PC-3 (cell line): ENCODE data around the gene DMD. TPM values are rescaled to one million over a fixed set of nuclear protein-coding genes. Genes with fewer than 3 reads are reported as not detected.

Experiments used
- ATAC-seq: fragments of 200-7000 bp; cut with Tn5 transposase; 2 replicates; pipeline ENCODE4 v1.9.1; 2020; ENCODE audit warnings: mild to moderate bottlenecking, moderate library complexity
- BruUV-seq: library from RNA; stranded (reverse); fragments of 400-500 nt; replicated peaks from 2 replicates; lab custom pipeline; 2021; lab: Mats Ljungman, UMichigan
- CTCF ChIA-PET: fragments of 300-600 bp; sonication (Branson Sonifier 250); formaldehyde crosslinking; loops from one replicate; lab custom pipeline; 2022; ENCODE audit warnings: antibody characterized with exemption; lab: Charles Lee
- POLR2A ChIA-PET: fragments of 300-600 bp; sonication (Branson Sonifier 250); formaldehyde crosslinking; loops from one replicate; lab custom pipeline; 2022; ENCODE audit warnings: antibody characterized with exemption; ENCODE audit not compliant: unreplicated experiment; lab: Charles Lee
- DNase-seq: peaks from one replicate; pipeline ENCODE4 v3.0.0-alpha.2; 2015
- H2AFZ ChIP-seq: fragments of 300-600 bp; sonication (generic); 2 replicates; pipeline ENCODE4 v1.6.0; 2016; ENCODE audit warnings: antibody characterized with exemption, low read length
- H3F3A ChIP-seq: fragments of 300-600 bp; sonication (generic); one replicate; pipeline ENCODE4 v1.6.0; 2017; ENCODE audit warnings: antibody characterized with exemption, low read length, control low read depth, mild to moderate bottlenecking; ENCODE audit not compliant: unreplicated experiment
- H3K27ac ChIP-seq: fragments of 300-600 bp; sonication (generic); 2 replicates; pipeline ENCODE4 v1.5.1; 2016; ENCODE audit warnings: mild to moderate bottlenecking, low read length
- H3K27me3 ChIP-seq: fragments of 300-600 bp; sonication (generic); 2 replicates; pipeline ENCODE4 v1.6.1; 2016; ENCODE audit warnings: low read length, mixed read lengths
- H3K36me3 ChIP-seq: fragments of 300-600 bp; sonication (generic); 2 replicates; pipeline ENCODE4 v1.6.1; 2016; ENCODE audit warnings: low read depth, mixed run types, low read length, mixed read lengths
- H3K4me1 ChIP-seq: fragments of 300-600 bp; sonication (generic); 2 replicates; pipeline ENCODE4 v1.5.1; 2016; ENCODE audit warnings: low read length; ENCODE audit not compliant: insufficient read depth
- H3K4me2 ChIP-seq: fragments of 300-600 bp; sonication (generic); 2 replicates; pipeline ENCODE4 v1.6.0; 2016; ENCODE audit warnings: low read length
- H3K4me3 ChIP-seq: fragments of 300-600 bp; sonication (generic); 2 replicates; pipeline ENCODE4 v1.5.1; 2016; ENCODE audit warnings: mild to moderate bottlenecking, low read length, mixed read lengths
- H3K79me2 ChIP-seq: fragments of 300-600 bp; sonication (generic); 2 replicates; pipeline ENCODE4 v1.6.1; 2017; ENCODE audit warnings: low read length, mixed read lengths
- H3K9ac ChIP-seq: fragments of 300-600 bp; sonication (generic); 2 replicates; pipeline ENCODE4 v1.6.0; 2016; ENCODE audit warnings: mild to moderate bottlenecking, low read length
- H3K9me2 ChIP-seq: fragments of 300-600 bp; sonication (generic); replicated peaks from 2 replicates; pipeline ENCODE4 v1.6.1; 2016; ENCODE audit warnings: mixed run types, low read length, mixed read lengths
- H3K9me3 ChIP-seq: fragments of 300-600 bp; sonication (generic); 2 replicates; pipeline ENCODE4 v1.6.1; 2016; ENCODE audit warnings: low read length, mixed read lengths
- H4K20me1 ChIP-seq: fragments of 300-600 bp; sonication (generic); 2 replicates; pipeline ENCODE4 v1.6.1; 2016; ENCODE audit warnings: low read length, mixed read lengths
- EZH2 ChIP-seq: fragments of 300-600 bp; sonication (generic); IDR thresholded peaks from one replicate; pipeline ENCODE4 v1.6.1; 2017; ENCODE audit warnings: antibody characterized with exemption, mild to moderate bottlenecking, low read length; ENCODE audit not compliant: unreplicated experiment
- EZH2phosphoT487 ChIP-seq: fragments of 300-600 bp; sonication (generic); IDR thresholded peaks from 2 replicates; pipeline ENCODE4 v1.6.1; 2018; ENCODE audit warnings: mild to moderate bottlenecking, antibody characterized with exemption, low read length, borderline replicate concordance
- intact Hi-C: fragments of 100-400 bp; cut with micrococcal nuclease; formaldehyde crosslinking; loops from 2 replicates; pipeline ENCODE4 v1.9.0; 2023
- total RNA-seq: library from RNA; depleted of rRNA; stranded (reverse); fragments of >200 nt; gene quantifications from 2 replicates; pipeline ENCODE4 v1.2.3, GENCODE V29; 2014
- TF ChIP-seq, protein P1 (sequence below): fragments of 300-600 bp; sonication (generic); conservative IDR thresholded peaks from 2 replicates; pipeline ENCODE4 v1.5.1; 2017; ENCODE audit warnings: antibody characterized with exemption, low read depth, mild to moderate bottlenecking, low read length

DMD gene
- total RNA-seq, 1 experiment from 2014 or later = not detected

DNA sequence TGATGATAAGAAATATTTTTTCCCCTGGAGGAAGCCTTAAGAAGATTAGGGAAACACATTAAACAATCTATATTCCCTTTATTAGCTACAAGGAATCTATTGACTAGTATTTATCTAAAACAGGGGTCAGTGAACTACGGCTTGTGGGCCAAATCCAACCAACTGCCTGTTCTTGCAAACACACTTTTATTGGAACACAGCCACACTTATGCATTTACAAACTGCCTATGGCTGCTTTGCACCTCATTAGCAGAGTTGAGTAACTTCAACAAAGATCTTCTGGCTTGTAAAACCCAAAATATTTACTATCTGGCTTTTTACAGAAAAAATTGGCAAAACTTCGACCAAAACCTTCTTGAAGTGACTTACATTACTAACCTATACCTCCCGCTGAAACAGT, 1405.6 kb downstream of the DMD start:
- intact Hi-C loops = no loop called here
- Histone ChIP-seq H3K79me2 (no peaks in the 10 kb centered on the region), H3K36me3 (no peaks in the 10 kb centered on the region), H3K9me3 (no peaks in the 10 kb centered on the region; the same call in 1 of the 2 replicates), H3K4me1 (no peaks in the 10 kb centered on the region), H3K27me3 (no peaks in the 10 kb centered on the region), H3K4me3 (no peak overlapping the region), H3K4me2 (no peak overlapping the region), H2AFZ (no peak overlapping the region), H4K20me1 (no peaks in the 10 kb centered on the region), H3K27ac (no peak overlapping the region), H3K9ac (no peak overlapping the region), H3K9me2 (no peaks in the 10 kb centered on the region), H3F3A (no peaks in the 10 kb centered on the region)
- ChIA-PET CTCF (no interaction called here), POLR2A (no interaction called here)
- TF ChIP-seq, protein P1, sequence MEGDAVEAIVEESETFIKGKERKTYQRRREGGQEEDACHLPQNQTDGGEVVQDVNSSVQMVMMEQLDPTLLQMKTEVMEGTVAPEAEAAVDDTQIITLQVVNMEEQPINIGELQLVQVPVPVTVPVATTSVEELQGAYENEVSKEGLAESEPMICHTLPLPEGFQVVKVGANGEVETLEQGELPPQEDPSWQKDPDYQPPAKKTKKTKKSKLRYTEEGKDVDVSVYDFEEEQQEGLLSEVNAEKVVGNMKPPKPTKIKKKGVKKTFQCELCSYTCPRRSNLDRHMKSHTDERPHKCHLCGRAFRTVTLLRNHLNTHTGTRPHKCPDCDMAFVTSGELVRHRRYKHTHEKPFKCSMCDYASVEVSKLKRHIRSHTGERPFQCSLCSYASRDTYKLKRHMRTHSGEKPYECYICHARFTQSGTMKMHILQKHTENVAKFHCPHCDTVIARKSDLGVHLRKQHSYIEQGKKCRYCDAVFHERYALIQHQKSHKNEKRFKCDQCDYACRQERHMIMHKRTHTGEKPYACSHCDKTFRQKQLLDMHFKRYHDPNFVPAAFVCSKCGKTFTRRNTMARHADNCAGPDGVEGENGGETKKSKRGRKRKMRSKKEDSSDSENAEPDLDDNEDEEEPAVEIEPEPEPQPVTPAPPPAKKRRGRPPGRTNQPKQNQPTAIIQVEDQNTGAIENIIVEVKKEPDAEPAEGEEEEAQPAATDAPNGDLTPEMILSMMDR = no peak
- TF ChIP-seq EZH2phosphoT487 = no peak
- no peak for TF ChIP-seq EZH2
- DNase-seq (no peak), ATAC-seq (no peak)
- BruUV-seq = no TSS peak

DNA sequence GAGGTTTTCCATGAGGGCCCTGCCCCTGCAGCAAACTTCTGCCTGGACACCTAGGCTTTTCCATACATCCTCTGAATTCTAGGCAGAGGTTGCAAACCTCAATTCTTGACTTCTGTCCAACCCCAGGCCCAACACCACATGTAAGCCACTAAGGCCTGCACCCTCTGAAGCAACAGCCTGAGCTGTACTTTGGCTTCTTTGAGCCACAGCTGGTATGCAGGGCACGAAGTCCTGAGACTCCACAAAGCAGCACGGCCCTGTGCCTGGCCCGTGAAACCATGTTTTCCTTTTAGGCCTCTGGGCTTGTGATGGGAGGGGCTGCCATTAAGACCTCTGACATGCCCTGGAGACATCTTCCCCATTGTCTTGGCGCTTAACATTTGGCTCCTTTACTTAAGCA, 1411.1 kb downstream of the DMD start:
- POLR2A ChIA-PET = no interaction called here
- Histone ChIP-seq H3K27ac (no peak overlapping the region), H3K9ac (no peak overlapping the region), H3K4me1 (no peaks in the 10 kb centered on the region), H3K4me3 (no peak overlapping the region), H3K79me2 (no peaks in the 10 kb centered on the region), H4K20me1 (no peaks in the 10 kb centered on the region), H2AFZ (no peak overlapping the region), H3K4me2 (no peak overlapping the region), H3K27me3 (no peaks in the 10 kb centered on the region), H3K9me3 (no peaks in the 10 kb centered on the region), H3K9me2 (no peaks in the 10 kb centered on the region), H3K36me3 (no peaks in the 10 kb centered on the region), H3F3A (no peaks in the 10 kb centered on the region)
- intact Hi-C loops = no loop called here
- ATAC-seq (no peak), DNase-seq (no peak)
- TF ChIP-seq EZH2 (no peak), EZH2phosphoT487 (no peak)
- TF ChIP-seq, protein P1 = no peak
- BruUV-seq = no TSS peak
- CTCF ChIA-PET = no interaction called here

DNA sequence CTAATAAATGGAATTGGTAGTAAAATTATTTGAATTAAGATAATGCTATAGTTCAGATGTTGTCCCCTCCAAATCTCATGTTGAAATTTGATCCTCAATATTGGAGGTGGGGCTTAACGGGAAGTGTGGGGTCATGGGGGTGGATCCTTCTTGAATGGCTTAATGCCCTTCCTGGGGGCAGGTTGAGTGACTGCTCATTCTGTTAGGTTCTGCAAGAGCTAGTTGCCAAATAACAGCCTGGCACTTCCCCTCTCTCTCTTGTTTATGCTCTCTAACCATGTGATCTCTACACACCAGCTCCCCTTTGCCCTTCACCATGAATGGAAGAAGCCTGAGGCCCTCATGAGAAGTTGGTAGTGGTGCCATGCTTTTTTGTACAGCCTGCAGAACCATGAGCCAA, 1414.7 kb downstream of the DMD start:
- ChIA-PET CTCF (no interaction called here), POLR2A (no interaction called here)
- H4K20me1 ChIP-seq = no peaks in the 10 kb centered on the region
- H2AFZ ChIP-seq = no peak overlapping the region
- no peaks in the 10 kb centered on the region for H3K9me2 ChIP-seq
- intact Hi-C loops = no loop called here
- H3K4me1 ChIP-seq = no peaks in the 10 kb centered on the region
- no TSS peak for BruUV-seq
- no peaks in the 10 kb centered on the region for H3K36me3 ChIP-seq
- H3K4me2 ChIP-seq = no peak overlapping the region
- no peak overlapping the region for H3K9ac ChIP-seq
- H3K27ac ChIP-seq = no peak overlapping the region
- H3K9me3 ChIP-seq = no peaks in the 10 kb centered on the region
- TF ChIP-seq EZH2 (no peak), EZH2phosphoT487 (no peak)
- TF ChIP-seq, protein P1 = no peak
- DNase-seq = no peak
- H3K79me2 ChIP-seq = no peaks in the 10 kb centered on the region
- no peaks in the 10 kb centered on the region for H3F3A ChIP-seq
- no peak overlapping the region for H3K4me3 ChIP-seq
- no peaks in the 10 kb centered on the region for H3K27me3 ChIP-seq
- ATAC-seq = no peak
